ENCODE data around the gene TRAPPC11.

- TF ChIP-seq EP300 (IDR thresholded peaks at IDR 0.05; ENCODE audit: borderline replicate concordance) = no peak
- TF ChIP-seq RAD21 (IDR thresholded peaks at IDR 0.05; ENCODE audit: low read depth) = no peak
- TF ChIP-seq TEAD4 (IDR thresholded peaks at IDR 0.05) = no peak
- no peak for TF ChIP-seq REST (IDR thresholded peaks at IDR 0.05; ENCODE audit: low read depth)
- no peak for TF ChIP-seq YY1 (IDR thresholded peaks at IDR 0.05; ENCODE audit: low read depth)
- TF ChIP-seq FOXM1 (IDR thresholded peaks at IDR 0.05; ENCODE audit: borderline replicate concordance, low read depth) = no peak
- no peak for TF ChIP-seq TAF1 (IDR thresholded peaks at IDR 0.05; ENCODE audit: low read depth)
These were observed 68.4 kb downstream of the TRAPPC11 start for GRCh38 chr4:183727482-183727881.
